Measurements from ENCODE around the gene PLEKHJ1.

The PLEKHJ1 gene

DNA sequence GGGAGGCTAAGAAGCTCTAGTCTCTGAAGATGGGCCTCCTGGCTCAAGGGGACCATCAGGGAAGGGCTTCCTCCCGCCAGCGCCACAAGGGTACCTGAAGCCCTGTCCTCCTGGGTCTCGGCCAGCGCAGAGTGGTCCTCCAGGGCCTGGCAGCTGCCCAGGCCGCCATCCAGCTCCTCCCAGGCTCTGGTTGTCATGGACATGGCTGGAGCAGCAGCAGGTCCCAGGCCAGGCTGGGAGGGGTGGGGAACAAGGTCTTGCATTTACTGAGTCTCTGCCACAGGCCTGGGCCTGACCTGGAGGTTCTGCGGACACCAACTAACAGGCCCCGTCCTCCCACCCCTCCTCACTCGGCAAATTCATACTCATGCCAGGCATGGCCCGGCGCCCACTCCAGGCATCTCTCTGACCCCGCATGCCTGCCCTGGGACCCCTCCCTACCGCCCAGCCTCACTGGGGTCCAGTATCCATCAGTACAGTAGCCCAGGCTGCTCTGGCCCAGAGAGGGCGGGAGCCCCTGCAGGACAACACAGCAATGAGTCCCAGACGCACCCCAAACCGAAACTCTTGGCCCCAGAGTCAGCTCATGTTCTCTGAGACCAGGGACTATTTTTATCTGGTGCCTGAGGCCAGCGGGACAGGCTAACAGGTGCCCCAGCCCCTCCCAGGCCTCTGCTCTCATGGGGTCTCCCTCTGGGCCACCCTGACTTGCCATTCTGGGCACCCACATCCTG lies 19.1 kb upstream of the PLEKHJ1 start:
- H3K4me3 ChIP-seq (replicated peaks in 1 of 2; ENCODE audit: low read depth in 2 of 2, low read length in 2 of 2): no peak overlapping the region
- TF ChIP-seq, protein P1, sequence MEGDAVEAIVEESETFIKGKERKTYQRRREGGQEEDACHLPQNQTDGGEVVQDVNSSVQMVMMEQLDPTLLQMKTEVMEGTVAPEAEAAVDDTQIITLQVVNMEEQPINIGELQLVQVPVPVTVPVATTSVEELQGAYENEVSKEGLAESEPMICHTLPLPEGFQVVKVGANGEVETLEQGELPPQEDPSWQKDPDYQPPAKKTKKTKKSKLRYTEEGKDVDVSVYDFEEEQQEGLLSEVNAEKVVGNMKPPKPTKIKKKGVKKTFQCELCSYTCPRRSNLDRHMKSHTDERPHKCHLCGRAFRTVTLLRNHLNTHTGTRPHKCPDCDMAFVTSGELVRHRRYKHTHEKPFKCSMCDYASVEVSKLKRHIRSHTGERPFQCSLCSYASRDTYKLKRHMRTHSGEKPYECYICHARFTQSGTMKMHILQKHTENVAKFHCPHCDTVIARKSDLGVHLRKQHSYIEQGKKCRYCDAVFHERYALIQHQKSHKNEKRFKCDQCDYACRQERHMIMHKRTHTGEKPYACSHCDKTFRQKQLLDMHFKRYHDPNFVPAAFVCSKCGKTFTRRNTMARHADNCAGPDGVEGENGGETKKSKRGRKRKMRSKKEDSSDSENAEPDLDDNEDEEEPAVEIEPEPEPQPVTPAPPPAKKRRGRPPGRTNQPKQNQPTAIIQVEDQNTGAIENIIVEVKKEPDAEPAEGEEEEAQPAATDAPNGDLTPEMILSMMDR (IDR thresholded peaks at IDR 0.05; ENCODE audit: low read depth, low read length): no peak
- no peak for DNase-seq (ENCODE audit: low read depth in 2 of 2)

DNA sequence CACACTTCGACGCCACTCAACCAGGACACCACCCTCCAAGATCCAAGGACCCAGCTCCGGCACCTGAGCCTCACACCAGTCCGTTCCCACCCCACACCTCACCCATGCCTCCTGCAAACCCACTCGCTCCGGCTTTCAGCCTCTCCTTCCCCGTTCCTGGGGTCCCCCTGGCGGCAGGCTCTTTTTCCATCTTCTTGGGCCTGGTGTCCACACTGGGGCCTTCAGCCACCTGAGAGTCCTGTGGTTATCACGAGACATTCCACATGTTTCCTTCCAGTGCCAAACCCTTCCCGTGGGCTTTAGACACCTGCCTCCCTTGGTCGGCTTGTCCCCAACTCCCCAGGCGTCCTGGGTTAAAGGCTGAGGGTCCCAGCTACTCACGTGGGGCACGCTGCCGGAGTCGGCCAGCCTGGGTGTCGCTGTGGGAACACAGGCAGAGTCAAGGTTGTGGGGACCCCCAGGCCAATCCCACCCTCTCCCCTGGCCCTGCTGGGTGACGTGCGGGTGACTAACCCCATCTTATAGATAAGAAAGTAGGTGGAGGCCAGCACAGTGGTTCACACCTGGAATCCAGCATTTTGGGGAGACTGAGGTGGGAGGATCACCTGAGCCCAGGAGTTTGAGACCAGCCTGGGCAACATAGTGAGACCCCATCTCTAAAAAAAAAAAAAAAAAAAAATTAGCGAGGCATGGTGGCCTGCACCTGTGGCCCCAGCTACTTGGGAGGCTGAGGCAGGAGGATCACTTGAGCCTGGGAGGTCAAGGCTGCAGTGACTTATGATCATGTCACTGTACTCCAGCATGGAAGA lies 18.1 kb upstream of the PLEKHJ1 start:
- peak in 1 of 2 donors; percentile 51 for DNase-seq (ENCODE audit: low read depth in 2 of 2)
- H3K4me3 ChIP-seq (replicated peaks in 1 of 2; ENCODE audit: low read depth in 2 of 2, low read length in 2 of 2): no peak overlapping the region
- TF ChIP-seq, protein P1 (IDR thresholded peaks at IDR 0.05; ENCODE audit: low read depth, low read length): peak; percentile 43

DNA sequence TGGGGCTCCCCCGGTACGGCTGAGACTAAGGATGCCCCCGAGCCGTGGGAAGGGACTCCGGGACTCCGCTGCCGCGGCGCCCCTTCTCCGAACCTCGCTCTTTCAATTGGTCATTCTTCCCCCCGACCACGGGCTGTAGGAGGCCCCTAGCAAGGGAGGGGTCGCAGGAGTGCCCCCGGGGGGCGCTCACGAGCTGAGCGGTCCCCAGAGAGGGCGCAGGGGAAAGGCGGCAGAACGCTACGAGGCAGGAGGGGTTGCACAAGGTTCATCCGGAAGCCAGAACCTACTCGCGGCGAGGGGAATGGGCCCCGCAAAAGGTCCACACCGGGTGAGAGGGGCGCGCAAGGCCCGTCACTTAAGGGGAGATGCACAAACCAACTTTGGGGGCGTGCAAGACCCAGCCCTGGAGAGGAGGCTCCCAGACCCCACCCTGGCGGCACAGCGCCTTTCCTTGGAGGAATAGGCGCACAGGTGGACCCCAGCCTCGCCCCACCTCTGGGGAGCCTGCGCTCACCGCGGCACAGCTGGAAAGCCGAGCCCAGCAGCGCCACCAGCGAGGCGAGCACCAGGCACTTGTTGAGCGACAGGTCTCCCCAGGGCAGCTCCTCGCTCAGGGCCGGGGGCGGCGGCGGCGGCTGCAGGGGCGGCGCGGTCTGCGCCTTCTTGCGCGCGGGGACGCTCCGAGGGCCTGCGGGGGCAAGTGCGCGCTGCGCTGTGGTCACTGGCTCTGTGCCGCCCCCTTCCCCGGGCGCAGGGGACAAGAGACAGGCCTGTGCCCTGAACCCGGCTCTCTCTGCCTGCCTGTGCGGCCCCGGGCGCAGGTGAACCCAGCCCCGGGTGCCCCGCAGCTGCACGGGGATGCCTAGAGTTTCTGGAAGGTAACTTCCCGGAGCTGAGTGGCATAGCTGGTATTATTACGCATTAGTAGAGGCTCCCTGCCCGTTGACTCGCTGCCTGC lies 17.3 kb upstream of the PLEKHJ1 start:
- no peak for DNase-seq (ENCODE audit: low read depth in 2 of 2)
- TF ChIP-seq, protein P1 (IDR thresholded peaks at IDR 0.05; ENCODE audit: low read depth, low read length): no peak
- no peak overlapping the region for H3K4me3 ChIP-seq (replicated peaks in 1 of 2; ENCODE audit: low read depth in 2 of 2, low read length in 2 of 2)

DNA sequence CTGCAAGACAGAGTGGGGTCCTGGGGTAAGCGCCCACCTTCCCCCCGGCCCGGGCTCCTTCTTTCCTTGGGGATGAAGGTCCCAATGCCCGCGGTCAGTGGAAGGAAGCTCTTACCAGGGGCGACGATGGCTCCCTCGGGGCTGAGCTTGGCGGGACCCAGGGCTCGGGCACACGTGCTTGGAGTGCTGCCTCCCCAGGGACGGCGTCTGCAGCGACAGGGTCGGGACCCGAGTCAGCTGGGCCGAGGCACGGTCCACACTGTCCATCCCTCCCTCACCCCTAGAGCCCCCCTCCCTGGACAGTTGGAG lies 16.6 kb upstream of the PLEKHJ1 start:
- TF ChIP-seq, protein P1 (IDR thresholded peaks at IDR 0.05; ENCODE audit: low read depth, low read length): no peak
- no peak for DNase-seq (ENCODE audit: low read depth in 2 of 2)
- H3K4me3 ChIP-seq (replicated peaks in 1 of 2; ENCODE audit: low read depth in 2 of 2, low read length in 2 of 2): no peak overlapping the region

DNA sequence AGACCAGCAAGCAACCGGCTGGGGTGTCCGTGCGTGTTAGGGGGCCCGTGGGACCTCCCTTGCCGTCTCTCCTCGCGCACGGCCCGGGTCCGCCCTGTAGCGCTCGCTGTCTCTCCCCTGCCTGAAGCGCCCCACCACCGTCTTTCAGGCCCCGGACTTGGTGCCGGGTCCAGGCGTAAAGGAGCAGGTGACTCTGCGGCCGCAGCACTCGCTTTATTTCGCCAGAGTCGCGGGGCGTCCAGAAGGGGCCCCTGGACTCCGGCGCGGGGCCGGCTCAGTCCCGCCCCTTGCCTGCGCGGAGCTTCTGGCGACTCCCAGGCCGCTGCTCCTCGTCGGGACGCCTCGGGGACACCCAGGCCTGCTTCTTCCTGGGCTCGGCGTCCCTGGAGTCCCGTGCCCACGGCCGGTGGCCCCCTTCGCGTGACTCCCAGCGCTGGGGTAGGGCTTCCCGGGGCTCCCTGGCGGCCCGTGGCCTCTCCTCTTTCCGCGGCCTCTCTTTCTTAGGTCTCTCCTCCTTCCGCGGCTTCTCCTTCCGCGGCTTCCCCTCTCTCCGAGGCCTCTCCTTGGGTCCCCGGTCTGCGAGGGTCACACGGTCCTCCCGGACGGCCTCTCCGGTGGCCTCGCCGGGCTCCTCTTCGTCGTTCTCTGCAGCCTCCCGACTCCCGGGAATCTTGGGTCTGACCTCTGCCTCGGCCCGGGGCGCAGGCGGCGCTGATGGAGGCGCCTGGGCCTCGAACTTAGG lies 16.1 kb upstream of the PLEKHJ1 start:
- no peak overlapping the region for H3K4me3 ChIP-seq (replicated peaks in 1 of 2; ENCODE audit: low read depth in 2 of 2, low read length in 2 of 2)
- TF ChIP-seq, protein P1 (IDR thresholded peaks at IDR 0.05; ENCODE audit: low read depth, low read length): no peak
- DNase-seq (ENCODE audit: low read depth in 2 of 2): no peak
